HG03558 (cell line): ENCODE measurements around the gene FAM53B.

ENCODE experiments used
- ATAC-seq: cut with Tn5 transposase; IDR thresholded peaks from one replicate; pipeline ENCODE4 v1.9.1; 2021; ENCODE audit warnings: moderate number of reproducible peaks; ENCODE audit not compliant: unreplicated experiment; ENCODE audit errors: extremely low read depth

FAM53B gene

DNA sequence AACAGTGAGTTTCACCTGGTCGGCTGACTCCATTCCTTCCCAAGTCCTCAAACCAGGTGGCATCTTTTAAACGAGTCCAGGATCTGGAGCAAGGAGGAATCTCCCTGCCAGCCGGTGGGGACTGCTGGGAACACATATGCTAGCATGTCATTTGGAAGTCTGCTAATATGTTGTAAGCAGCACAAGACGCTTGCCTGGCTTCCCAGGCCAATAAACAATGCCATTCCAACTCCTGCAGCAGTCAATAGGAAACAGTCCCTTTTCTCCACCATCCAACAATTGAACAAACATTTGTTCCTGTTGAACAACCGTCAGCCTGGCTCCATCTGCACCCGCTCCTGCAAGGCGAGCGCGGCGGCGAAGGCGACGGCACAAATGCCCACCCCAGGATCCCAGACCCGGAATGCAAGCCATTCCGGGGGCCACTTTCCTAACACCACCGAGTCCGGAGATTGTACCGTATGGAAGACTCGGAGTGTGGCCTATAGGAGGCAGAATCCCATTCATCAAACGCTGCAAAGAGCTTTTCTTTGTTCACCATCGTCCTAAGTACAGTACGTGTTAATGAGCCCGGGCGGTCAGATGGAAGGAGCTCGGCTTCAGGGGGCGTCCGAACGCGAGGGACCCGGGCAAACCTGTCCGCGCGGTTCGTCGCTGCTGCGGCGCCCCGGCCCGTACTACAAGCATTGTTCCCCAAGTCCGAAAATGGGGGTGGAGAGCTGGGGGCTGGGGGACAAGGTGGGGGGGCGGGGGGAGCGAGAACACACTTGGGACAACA lies 1.6 kb downstream of the FAM53B start:
- no peak for ATAC-seq

DNA sequence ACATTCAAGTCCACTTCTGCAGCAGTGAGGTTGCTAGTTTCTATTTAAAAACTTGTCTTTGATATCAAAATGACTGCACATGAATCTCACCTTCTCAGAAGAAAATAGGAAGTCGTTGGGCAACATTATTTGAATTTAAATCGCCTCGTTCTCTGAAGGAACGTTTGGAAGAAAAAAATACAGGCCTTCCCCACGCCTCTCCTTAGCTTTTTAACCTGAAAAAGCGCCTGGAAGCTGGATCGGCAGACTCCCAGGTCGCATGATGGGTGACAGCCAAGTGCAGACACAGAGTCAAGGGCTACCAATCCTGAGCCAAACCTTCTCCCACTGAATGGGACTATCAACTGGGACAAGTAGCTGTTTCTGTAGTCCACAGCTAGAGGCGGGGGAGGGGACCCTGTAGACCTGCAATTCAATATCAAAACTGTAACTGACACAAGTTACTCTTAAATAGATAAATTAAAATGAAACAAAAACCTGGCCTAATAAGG lies 2.2 kb downstream of the FAM53B start:
- ATAC-seq = no peak

DNA sequence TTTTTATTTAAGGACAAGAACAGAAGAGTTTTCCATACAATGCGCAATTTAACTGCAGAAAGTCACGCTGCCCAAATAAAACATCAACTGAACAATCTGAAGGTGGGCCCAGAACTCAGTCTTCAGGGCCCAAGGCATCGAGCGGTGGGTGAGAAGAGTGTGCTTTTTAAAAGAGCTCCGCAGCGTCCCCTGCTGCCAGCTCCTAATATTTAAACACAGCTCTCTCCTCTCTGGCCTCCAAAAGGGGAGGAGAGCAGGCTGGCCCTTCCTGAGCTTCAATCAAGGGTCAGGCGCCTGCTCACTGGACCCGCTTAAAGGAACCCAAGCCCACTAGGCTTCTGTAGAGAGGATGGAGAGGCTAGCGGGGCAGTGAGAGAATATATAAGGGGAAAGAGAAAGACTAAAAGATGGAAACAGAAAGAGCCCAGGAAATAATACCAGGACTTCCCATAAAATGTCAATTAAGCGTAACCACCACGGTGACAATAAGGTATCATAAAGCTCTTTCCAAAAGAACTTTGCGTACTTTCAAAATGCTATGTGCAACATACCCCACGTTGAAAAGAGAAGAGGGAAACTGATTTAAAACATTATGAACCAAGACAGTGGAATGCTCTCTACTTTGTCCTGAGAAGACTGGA lies 2.8 kb downstream of the FAM53B start:
- ATAC-seq = no peak

DNA sequence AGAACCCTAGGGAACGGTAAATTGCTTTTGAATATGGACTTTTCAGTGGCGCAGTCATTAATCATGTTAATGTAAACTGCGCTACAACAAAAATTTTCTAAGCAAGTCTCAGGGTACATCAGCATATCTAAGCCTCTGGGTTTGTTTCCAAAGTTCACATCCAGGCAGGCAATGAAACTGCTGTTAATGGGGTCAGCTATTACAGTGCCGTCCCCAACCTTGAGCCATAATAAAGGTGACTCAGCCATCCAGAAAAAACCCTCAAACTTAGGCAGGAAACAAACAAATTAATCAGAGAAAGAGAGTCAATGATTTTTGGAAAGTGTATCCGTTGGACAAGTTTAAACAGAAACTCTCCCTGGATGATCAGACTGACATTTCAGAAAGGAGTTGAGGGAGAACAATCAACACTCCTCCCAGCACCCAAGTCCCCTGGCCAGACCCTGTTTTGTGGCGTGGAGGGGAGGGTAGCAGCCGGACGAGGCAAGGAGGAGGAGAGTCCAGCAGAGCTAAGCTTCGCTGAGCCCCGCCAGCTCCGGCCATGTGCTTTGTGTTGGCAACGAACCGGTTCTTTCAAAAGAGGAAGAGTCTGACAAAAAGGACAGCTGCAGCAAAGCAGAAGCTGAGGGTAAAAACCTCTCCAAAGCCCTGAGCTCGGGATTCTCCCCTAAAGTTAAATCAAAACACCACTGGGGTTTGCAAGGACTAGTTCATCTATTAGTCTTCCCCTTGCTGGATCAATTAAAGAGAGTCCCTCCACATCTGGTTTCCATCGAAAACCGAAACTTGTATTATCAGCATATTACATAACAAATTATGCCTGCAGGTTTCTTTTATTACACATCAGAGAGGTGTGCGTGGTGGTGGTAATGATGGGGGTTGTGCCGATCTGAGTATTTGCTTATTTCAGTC lies 3.6 kb downstream of the FAM53B start:
- no peak for ATAC-seq

DNA sequence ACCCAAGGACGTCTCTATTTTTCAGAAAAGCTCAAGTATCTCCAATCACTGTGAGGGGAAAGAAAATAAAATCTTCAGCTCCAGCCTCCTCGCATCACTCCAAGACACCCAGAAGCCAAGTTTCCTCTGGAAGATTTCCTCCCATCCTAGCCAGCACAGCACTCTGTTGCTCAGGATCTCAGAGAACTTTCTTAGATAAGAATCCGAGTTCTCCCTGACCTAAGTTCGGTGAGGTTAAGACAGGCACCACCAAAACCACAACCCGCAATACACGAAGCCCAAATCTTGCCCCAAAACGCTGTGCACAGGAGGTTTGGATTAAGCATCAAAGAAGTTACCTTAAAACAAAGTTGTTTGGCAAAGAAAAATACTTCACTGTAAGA lies 4.2 kb downstream of the FAM53B start:
- no peak for ATAC-seq

DNA sequence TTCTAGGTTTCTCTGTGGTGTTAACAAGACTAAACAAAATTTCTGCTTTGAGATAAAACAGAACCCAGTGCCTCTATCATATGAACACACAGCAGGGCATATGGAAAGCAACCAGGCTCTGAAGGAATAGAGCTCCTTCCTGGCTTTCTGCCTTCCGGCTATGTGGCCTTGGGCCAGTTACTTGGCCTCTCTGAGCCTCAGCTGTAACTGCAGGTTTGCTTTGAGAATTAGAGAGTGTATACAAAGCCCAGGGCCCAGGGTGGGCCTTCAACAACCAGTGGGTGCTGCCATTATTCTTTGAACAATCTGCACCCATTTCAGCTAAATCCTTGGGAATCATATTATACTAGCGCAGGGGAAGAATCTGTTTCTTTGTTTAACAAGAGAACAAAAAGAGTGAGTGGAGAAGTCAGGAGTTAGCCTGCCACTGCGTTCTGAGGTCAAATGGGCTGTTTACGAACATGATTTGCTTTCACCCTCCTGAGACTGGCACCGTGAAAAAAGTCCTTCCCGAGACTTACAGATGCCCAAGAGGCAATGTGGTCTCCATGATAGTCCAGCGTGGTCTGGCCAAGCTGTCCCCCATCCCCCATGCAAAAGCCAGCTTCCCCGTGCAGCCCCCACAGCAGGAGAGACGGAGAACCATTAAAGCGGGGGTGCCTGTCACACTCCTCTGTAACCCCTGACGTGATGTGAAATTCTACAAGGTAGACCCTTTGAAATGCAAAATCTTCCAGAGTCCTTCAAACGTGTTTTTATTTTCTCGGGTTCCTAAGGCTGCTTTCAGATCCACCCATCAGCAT lies 4.9 kb downstream of the FAM53B start:
- no peak for ATAC-seq

DNA sequence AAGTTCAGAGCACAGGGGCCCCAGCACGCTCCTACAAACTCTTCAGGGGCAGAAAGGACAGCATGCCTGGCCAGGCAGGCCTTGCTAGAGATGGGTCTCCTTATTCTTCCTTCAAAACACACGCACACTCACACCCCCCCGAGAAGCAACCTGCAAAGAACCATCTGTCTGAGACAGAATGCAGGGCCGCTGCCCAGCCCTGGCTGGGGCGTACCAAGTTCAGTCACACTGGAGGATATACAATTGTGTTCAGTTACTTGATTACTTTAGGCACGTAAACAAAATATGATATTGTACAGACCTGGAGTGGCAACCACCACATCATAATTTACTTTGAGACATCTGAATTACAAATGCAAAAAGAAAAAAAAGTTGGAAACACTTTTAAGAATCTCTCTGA lies 5.7 kb downstream of the FAM53B start:
- ATAC-seq = no peak

DNA sequence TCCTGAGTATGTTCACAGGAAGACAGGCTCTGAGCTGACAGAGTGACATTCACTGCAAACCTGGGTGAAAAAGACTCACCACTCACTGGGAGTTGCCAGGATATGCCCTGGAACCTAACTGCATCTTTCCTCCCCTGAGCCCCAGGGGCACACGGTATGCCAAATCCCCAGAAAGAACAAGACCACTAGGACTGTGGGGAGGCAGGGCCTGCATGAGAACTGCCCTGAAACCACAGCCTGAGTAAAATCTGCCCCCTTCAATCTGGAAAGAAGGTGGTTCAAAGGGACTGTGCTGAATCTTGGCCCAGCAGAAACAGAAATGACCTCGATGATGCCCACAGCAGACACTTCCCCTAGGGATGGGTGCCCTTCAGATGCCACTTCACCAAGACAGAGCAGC lies 6.5 kb downstream of the FAM53B start:
- ATAC-seq = no peak

DNA sequence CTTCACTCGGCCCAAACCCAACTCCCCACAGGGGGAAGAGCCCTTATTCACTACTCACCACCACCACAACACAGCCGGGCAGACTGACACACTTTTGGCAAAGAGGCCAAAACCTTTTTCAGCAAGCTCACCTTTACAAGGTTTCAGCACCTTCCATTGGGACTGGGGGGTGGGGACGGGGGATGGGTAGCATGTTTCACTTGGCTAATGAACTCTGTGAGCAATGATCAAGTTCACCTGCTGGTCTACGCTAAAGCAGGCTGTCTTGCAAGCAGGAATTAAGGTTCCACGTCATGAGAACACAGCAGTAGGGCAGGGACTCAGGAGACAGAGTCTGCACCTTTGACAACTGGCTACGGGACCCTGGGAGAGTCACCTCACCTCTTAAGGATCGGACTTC lies 7.0 kb downstream of the FAM53B start:
- ATAC-seq = no peak

DNA sequence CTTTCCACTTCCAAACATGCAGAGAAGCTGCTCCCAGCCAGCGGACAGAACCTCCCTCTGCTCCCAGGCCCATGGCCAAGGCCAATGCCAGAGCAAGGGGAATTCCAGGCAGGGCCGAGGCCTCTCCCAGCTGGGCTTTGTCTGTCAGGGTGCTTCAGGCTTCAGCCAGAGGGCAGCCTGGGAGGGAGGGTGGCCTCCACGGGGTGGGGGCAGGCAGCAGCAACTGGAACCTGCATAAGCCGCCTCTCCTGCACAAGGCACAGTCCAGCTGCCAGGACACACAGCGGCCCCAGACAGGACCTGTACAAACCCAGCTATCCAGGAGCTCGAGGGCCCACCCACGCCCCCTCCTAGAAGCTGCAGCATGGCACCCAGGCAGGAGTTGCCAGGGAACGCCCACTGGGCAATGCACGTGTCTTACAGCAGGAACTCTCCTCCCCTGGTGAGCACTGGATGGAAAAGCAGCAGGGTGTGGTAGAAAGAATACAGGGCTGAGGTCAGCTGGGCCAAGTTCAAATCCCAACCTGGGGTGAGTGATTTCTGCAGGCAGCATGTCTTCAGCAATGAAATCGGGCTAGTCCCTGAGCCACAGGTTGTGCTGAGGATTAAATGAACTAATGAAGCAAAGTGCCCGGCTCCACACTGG lies 7.6 kb downstream of the FAM53B start:
- ATAC-seq = no peak

DNA sequence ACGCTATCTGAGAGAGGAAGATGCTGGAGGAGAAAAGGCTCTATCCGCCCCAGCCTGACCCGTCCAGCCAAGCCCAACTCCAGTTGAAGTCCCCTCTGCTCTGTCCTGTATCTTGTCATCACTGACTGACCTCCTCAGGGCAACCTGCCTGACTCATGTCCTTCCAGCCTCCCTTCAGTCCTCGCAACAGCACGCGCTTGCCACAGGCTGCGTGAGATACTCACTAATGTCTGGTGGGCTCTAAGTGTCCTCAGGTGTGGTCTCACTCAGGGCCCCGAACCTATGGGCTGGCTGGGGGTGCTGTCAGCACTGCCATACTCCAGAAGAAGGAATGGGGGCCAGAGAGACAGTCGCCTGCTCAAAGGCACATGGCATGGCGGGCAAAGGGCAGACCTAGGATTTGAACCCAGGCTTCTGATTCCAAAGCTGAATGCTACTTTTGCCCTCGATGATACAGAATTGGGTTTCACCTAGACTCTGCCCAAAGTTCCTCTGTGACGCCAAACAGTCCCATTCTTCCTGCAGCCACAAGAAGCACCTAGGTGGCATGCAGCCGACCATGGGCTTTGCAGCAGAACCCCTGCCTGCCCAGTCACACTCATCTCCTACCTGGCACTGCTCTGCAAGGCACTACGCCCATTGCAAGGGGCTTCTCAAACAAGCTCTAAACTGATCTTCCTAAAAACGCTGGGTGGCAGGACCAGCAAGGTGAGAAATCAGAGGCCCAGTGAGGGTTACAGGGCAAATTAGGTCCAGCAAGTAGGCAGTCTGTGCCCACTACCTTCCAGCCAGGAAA lies 8.5 kb downstream of the FAM53B start:
- ATAC-seq = no peak

DNA sequence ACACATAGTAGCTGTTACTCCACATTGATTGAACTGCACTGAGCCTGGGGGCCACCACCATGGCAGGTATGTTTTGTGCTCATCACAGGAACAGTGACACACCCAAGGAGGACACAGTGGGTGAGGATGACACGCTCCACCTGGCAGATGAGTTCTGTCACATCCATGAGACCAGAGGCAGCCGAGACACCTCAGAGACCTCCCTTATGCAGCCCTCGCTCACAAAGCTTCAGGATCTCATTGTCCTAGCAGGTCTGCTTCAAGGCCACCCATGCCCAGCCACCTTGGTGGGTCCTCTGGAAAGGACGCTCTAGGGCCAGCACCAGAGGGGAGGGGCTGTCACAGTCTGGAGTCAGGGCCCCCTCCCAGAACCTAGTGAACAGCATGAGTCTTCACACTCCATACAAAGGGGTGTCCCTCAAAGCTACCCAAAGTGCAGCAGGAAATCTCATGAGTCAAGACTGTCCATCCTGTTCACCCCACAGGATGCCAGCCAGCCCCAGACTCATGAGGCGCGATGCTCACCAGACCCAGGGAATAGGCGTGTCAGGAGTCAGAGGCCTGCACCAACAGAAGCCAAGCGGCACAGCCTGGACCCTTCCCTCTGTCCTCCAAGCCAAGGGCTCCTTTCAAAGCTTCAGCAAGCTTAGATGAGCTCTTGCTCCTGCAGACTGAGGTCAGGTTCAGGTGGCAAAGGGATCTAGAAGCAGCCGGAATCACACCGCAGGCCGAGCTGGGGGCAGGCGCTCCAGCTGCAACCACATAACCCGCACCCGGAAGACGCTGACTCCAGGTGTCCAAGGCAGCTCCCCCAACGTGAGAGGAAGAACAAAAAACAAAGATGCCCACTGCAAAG lies 9.6 kb downstream of the FAM53B start:
- no peak for ATAC-seq

DNA sequence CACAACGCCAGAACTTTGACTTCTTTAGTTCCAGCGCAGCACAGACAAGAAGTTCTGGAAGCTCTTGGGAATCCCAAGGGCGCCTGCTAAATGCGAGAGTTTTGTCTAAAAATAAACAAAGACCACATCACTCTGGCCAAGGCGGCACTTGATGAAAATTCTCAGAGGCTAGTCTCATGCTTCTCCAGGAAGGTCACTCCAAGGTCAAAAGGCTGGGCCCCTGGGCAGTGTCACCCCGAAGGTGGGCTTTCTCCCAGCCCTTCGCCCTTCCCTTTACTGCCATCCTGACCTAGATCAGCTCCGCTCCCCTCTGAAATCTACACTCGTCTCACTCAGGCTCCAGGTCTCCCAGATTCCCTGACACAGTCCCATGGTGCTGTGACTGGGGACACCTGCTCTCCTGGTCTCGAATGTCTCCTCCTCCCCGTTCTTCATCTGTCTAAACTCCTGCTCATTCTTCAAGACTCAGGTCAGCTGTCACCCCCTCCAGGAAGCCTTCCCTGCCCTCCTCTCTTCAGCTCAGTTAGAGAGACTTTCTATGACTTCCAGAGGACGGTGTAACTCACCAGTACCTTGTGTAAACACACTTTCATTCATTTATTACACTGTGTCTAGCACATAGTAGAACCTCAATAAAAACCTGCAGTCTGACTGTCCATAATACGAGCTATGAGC lies 10.5 kb downstream of the FAM53B start:
- ATAC-seq = no peak

DNA sequence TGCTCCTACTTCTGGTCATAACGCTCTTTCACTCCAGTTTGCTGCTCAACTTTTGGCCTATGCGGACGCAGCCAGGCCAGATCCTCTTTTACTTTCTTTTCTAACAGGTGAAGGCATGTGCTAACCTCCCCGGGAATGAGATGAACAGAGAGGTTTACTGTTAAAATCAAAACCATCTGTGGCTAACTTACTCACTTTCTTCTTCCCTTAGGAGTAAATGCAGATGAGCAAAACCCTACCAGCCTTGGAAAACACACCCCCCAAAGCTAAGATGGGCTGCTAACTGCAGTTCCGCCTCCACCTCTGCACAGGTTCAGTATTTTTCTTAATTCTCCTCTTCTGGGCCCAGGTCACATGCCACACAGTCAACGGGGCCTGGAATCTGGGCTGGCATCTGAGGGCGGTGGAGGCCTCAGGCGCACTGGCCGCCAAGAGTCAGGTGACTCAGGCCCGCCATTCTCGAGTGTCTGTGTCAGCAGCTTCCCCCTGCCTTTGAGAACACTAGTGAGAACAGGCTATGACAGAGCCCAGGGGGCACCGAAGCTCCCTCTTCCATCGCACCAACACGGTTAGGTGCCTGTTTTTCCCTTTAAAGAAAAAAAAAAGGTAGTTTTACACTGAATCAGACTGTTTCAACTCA lies 11.1 kb downstream of the FAM53B start:
- peak; percentile 45 for ATAC-seq

DNA sequence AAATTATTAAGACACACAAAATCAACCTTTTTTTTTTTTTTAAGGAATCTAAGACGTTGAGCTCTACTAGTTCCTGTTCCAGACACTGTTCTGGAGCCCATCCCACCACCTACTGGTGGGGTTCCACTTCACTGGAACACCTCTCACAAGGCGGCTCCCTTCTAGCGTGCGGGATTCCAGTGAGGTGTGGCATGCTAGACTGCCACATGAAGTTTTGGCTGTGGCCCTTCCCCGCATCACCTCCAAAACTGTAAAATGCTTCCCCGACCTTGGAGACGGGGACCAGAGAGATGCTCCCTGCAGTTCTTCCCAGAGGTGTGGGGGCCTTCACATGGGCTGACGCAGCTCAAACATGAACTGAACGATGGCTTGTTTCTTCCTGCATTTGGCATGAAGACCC lies 12.6 kb downstream of the FAM53B start:
- ATAC-seq = no peak

DNA sequence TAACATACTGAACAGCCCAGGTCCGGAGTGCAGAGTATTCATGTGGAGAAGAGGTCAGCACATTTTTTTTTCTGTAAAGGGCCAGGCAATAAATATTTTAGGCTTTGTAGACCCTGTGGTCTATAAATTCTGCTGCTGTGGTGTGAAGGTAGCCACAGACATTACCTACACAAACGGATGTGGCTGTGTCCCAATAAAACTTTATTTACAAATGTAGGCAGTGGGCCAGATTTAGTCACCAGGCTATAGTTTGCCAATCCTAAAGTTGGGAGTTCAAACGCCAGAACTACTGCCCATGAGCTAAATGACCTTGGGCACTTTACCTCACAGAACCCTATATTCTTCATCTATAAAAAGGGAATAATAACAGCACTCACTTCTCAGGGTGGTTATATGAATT lies 13.4 kb downstream of the FAM53B start:
- ATAC-seq = no peak
